ENCODE results near the gene GARIN5B. TPM values are rescaled to one million over a fixed set of nuclear protein-coding genes. Genes with fewer than 3 reads are reported as not detected.

The GARIN5B gene
- total and polyA plus RNA-seq, 4 experiments from 2014 or later: not detected

- Histone ChIP-seq H3K27ac (ENCODE audit: low read depth, low read length) (no peak overlapping the region), H3K36me3 (ENCODE audit: insufficient read depth, low read length) (no peaks in the 10 kb centered on the region), H3K27me3 (ENCODE audit: insufficient read depth, low read length) (no peaks in the 10 kb centered on the region), H3K4me3 (ENCODE audit: low read length in 2 of 2) (no peak overlapping the region), H3K4me1 (ENCODE audit: insufficient read depth, low read length) (peaks cover 3% of the 10 kb centered on the region), H3K9me3 (ENCODE audit: control insufficient read depth in 1 of 2, low read length in 2 of 2) (no peaks in the 10 kb centered on the region)
- H3K9me3 Mint-ChIP-seq: no peaks in the 10 kb centered on the region
- no peak overlapping the region for H3K4me3 Mint-ChIP-seq
- peaks cover 6 to 8% of the 10 kb centered on the region in 2 donors for H3K27me3 Mint-ChIP-seq
- ChIA-PET POLR2A (ENCODE audit: partially characterized antibody) (no interaction called here), CTCF (ENCODE audit: partially characterized antibody) (no interaction called here)
- intact Hi-C loops (cut with micrococcal nuclease): no loop called here
- peaks cover 0 to 2% of the 10 kb centered on the region in 2 donors for H3K36me3 Mint-ChIP-seq
- H3K4me1 Mint-ChIP-seq: peaks cover 6 to 17% (median 14%) of the 10 kb centered on the region in 4 donors
- DNase-seq: peak in 1 of 5 donors; percentile 22
- H3K27ac Mint-ChIP-seq: no peak overlapping the region
Measured at GRCh38 chr19:55377356-55378131, 14.5 kb upstream of the GARIN5B start.

DNA sequence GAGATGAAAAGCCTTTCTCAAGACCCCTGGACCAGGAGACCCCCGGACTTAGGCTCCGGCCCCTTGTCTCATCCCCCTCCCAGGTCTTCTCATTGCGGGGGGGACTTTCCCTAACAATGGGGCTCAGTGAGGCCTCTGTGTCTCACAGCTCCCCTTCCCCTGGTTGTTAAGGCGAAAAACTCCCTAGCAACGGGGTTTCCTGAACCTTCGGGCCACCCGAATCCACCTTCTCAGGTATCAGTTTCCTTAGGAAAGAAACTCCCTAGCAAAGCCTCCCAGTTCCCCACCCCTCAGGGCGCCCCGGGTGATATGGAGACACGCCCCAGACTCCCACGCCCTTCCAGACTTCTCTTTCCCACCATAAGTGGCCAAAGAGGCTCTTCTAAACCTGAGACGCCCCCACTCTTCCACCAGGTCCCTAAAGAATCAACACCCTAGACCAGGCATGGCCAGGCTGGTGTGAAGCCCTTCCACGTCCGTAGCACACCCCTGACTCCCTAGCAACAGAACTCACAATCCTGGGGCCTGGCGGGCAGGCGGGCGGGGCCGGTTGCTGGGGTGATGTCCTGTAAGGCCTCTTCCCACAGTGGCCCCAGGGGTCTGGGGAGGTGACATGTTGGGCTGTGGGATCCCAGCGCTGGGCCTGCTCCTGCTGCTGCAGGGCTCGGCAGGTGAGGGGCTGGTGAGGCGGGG, 13.3 kb upstream of the GARIN5B start, which contains the start of gene TMEM190:
Gene TMEM190, plus strand, starts transcription at position 586 of the 693 bp plus-strand sequence. Its CDS starts 28 bp downstream, at position 614.
- POLR2A ChIA-PET (ENCODE audit: partially characterized antibody): interaction anchor here (1.0 to 1.4 kb wide), 2 partner anchors 13 to 31 kb away, joined by 3 read pairs; partner anchors contain the start of gene UBE2S
- Mint-ChIP-seq H3K36me3 (no peaks in the 10 kb centered on the region), H3K4me1 (peaks cover 1 to 10% (median 5%) of the 10 kb centered on the region in 4 donors), H3K9me3 (no peaks in the 10 kb centered on the region), H3K27ac (peak within 1 kb of the TSS in 1 of 7 donors; percentile 61), H3K4me3 (no peak within 1 kb of the TSS), H3K27me3 (peaks cover 16% of the 10 kb centered on the region in 2 donors)
- no peak within 1 kb of the TSS for H3K4me3 ChIP-seq (ENCODE audit: low read length in 2 of 2)
- intact Hi-C loops (cut with micrococcal nuclease): no loop called here
- H3K9me3 ChIP-seq (ENCODE audit: control insufficient read depth in 1 of 2, low read length in 2 of 2): no peaks in the 10 kb centered on the region
- no peak within 1 kb of the TSS for H3K27ac ChIP-seq (ENCODE audit: low read depth, low read length)
- DNase-seq: no peak
- no peaks in the 10 kb centered on the region for H3K4me1 ChIP-seq (ENCODE audit: insufficient read depth, low read length)
- H3K36me3 ChIP-seq (ENCODE audit: insufficient read depth, low read length): no peaks in the 10 kb centered on the region
- H3K27me3 ChIP-seq (ENCODE audit: insufficient read depth, low read length): peaks cover 5% of the 10 kb centered on the region
- CTCF ChIA-PET (ENCODE audit: partially characterized antibody): no interaction called here

DNA sequence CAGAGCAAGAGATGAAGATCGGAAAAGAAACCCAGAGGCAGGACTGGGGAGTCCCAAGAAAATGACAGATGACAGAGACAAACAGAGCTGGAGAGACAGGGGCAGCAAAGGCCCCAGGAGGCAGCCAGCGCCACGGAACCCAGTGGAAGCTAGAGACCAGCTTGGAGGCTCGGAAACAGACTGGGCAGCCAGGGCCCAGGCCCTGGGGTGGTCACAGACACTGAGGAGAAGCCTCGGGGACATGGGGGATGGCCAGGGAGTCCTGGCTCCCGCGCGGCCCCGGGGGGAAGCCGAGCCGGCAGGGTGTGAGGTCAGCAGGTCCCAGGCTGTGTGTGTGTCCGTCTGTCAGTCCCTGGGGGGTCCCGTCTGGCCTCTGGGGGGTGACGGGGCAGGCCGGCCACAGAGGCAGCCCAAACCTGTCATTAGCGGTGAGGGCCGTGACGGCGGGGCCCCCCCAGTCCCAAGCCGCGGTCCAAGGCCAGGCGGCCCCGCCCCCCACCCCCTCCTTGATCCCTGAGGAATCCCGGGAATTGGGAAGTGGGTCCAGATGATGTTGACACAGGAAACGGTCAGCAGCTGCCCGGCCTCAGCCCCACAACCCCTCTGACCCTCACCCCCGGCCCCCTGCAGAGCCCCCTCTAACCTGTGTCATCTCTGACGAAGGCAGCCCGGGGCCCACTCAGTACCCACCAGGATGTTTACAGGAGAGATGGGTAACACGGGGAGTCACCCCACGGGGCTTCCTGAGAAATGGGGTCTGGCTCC, 11.1 kb upstream of the GARIN5B start:
- H3K9me3 ChIP-seq (ENCODE audit: control insufficient read depth in 1 of 2, low read length in 2 of 2): no peaks in the 10 kb centered on the region
- peaks cover 16% of the 10 kb centered on the region for H3K27me3 ChIP-seq (ENCODE audit: insufficient read depth, low read length)
- Mint-ChIP-seq H3K4me1 (peaks cover 6 to 13% (median 9%) of the 10 kb centered on the region in 4 donors), H3K27ac (no peak overlapping the region), H3K27me3 (peaks cover 26% of the 10 kb centered on the region in 2 donors), H3K4me3 (no peak overlapping the region), H3K36me3 (no peaks in the 10 kb centered on the region), H3K9me3 (peaks cover 0 to 4% (median 0%) of the 10 kb centered on the region in 8 donors)
- no peaks in the 10 kb centered on the region for H3K36me3 ChIP-seq (ENCODE audit: insufficient read depth, low read length)
- intact Hi-C loops (cut with micrococcal nuclease): no loop called here
- H3K27ac ChIP-seq (ENCODE audit: low read depth, low read length): no peak overlapping the region
- CTCF ChIA-PET (ENCODE audit: partially characterized antibody): no interaction called here
- peaks cover 7% of the 10 kb centered on the region for H3K4me1 ChIP-seq (ENCODE audit: insufficient read depth, low read length)
- POLR2A ChIA-PET (ENCODE audit: partially characterized antibody): interaction anchor here (2.5 kb wide), 1 partner anchor 35 kb away, joined by 8 read pairs; the partner anchor contains the start of gene KMT5C
- DNase-seq: peak in 1 of 5 donors; percentile 19
- H3K4me3 ChIP-seq (ENCODE audit: low read length in 2 of 2): no peak overlapping the region

- ChIA-PET POLR2A (ENCODE audit: partially characterized antibody) (interaction anchor here (2.5 kb wide), 1 partner anchor 35 kb away, joined by 8 read pairs; the partner anchor contains the start of gene KMT5C), CTCF (ENCODE audit: partially characterized antibody) (no interaction called here)
- no peak overlapping the region for H3K27ac ChIP-seq (ENCODE audit: low read depth, low read length)
- H3K27ac Mint-ChIP-seq: no peak overlapping the region
- H3K9me3 ChIP-seq (ENCODE audit: control insufficient read depth in 1 of 2, low read length in 2 of 2): no peaks in the 10 kb centered on the region
- H3K4me3 Mint-ChIP-seq: no peak overlapping the region
- peaks cover 7% of the 10 kb centered on the region for H3K4me1 ChIP-seq (ENCODE audit: insufficient read depth, low read length)
- H3K4me3 ChIP-seq (ENCODE audit: low read length in 2 of 2): no peak overlapping the region
- intact Hi-C loops (cut with micrococcal nuclease): no loop called here
- peak in 1 of 5 donors; percentile 28 for DNase-seq
- H3K27me3 Mint-ChIP-seq: peaks cover 26 to 28% of the 10 kb centered on the region in 2 donors
- no peaks in the 10 kb centered on the region for H3K36me3 ChIP-seq (ENCODE audit: insufficient read depth, low read length)
- H3K27me3 ChIP-seq (ENCODE audit: insufficient read depth, low read length): peaks cover 22% of the 10 kb centered on the region
- H3K4me1 Mint-ChIP-seq: peaks cover 6 to 13% (median 9%) of the 10 kb centered on the region in 4 donors
- peaks cover 0 to 4% (median 0%) of the 10 kb centered on the region in 8 donors for H3K9me3 Mint-ChIP-seq
- no peaks in the 10 kb centered on the region for H3K36me3 Mint-ChIP-seq
Measured at GRCh38 chr19:55373306-55373992, 10.4 kb upstream of the GARIN5B start.

- Histone ChIP-seq H3K27me3 (ENCODE audit: insufficient read depth, low read length) (peaks cover 23% of the 10 kb centered on the region), H3K4me1 (ENCODE audit: insufficient read depth, low read length) (peaks cover 7% of the 10 kb centered on the region)
- CTCF ChIA-PET (ENCODE audit: partially characterized antibody): no interaction called here
Measured at GRCh38 chr19:55372316-55373081, 9.4 kb upstream of the GARIN5B start.

GRCh38 chr19:55370305-55370988, 7.4 kb upstream of the GARIN5B start, which contains the start of gene IL11:
Gene IL11 (minus strand): TSS chr19:55370463. CDS start chr19:55370310, 153 bp downstream.
- H3K4me1 Mint-ChIP-seq: peaks cover 6 to 13% (median 9%) of the 10 kb centered on the region in 4 donors
- intact Hi-C loops (cut with micrococcal nuclease): no loop called here

More at GRCh38 chr19:55372316-55373081, 9.4 kb upstream of the GARIN5B start:
- H3K27me3 Mint-ChIP-seq: peaks cover 28 to 33% of the 10 kb centered on the region in 2 donors
- no peaks in the 10 kb centered on the region for H3K36me3 ChIP-seq (ENCODE audit: insufficient read depth, low read length)
- no peaks in the 10 kb centered on the region for H3K36me3 Mint-ChIP-seq
- no peak overlapping the region for H3K4me3 ChIP-seq (ENCODE audit: low read length in 2 of 2)
- DNase-seq: no peak
- no peak overlapping the region for H3K4me3 Mint-ChIP-seq
- H3K27ac Mint-ChIP-seq: no peak overlapping the region
- intact Hi-C loops (cut with micrococcal nuclease): no loop called here
- no peak overlapping the region for H3K27ac ChIP-seq (ENCODE audit: low read depth, low read length)
- H3K9me3 ChIP-seq (ENCODE audit: control insufficient read depth in 1 of 2, low read length in 2 of 2): no peaks in the 10 kb centered on the region
- peaks cover 6 to 13% (median 9%) of the 10 kb centered on the region in 4 donors for H3K4me1 Mint-ChIP-seq
- POLR2A ChIA-PET (ENCODE audit: partially characterized antibody): interaction anchor here (2.5 kb wide), 1 partner anchor 34 kb away, joined by 8 read pairs; the partner anchor contains the start of gene KMT5C
- peaks cover 0 to 4% (median 0%) of the 10 kb centered on the region in 8 donors for H3K9me3 Mint-ChIP-seq

More at GRCh38 chr19:55370305-55370988, 7.4 kb upstream of the GARIN5B start, which contains the start of gene IL11:
- H3K4me3 ChIP-seq (ENCODE audit: low read length in 2 of 2): no peak within 1 kb of the TSS
- ChIA-PET POLR2A (ENCODE audit: partially characterized antibody) (interaction anchor here (1.8 kb wide), 1 partner anchor 13 kb away, joined by 5 read pairs; the partner anchor contains the start of gene TMEM238), CTCF (ENCODE audit: partially characterized antibody) (no interaction called here)
- peak within 1 kb of the TSS in 2 of 7 donors; percentile 9 to 57 for H3K27ac Mint-ChIP-seq
- no peaks in the 10 kb centered on the region for H3K36me3 Mint-ChIP-seq
- H3K4me3 Mint-ChIP-seq: peak within 1 kb of the TSS; percentile 60 to 85 (median 75)
- no peak for DNase-seq
- peaks cover 0 to 4% (median 0%) of the 10 kb centered on the region in 8 donors for H3K9me3 Mint-ChIP-seq
- H3K27me3 ChIP-seq (ENCODE audit: insufficient read depth, low read length): peaks cover 23% of the 10 kb centered on the region
- no peaks in the 10 kb centered on the region for H3K9me3 ChIP-seq (ENCODE audit: control insufficient read depth in 1 of 2, low read length in 2 of 2)
- peaks cover 7% of the 10 kb centered on the region for H3K4me1 ChIP-seq (ENCODE audit: insufficient read depth, low read length)
- H3K27me3 Mint-ChIP-seq: peaks cover 29 to 37% of the 10 kb centered on the region in 2 donors
- no peak within 1 kb of the TSS for H3K27ac ChIP-seq (ENCODE audit: low read depth, low read length)
- H3K36me3 ChIP-seq (ENCODE audit: insufficient read depth, low read length): no peaks in the 10 kb centered on the region

All from CD4-positive, alpha-beta memory T cell (primary cell).